NCI-H510A (cell line): ENCODE results near the gene CACUL1.
"Not testable (repeated sequence)": the region's sequence is repeated elsewhere in the genome, so short reads cannot be mapped to it uniquely, and the experiment has no call there.

Experiments
- DNase-seq: peaks from one replicate; lab custom pipeline; 2025; lab: John Stamatoyannopoulos, UW

CACUL1 gene

GRCh38 chr10:118768041-118768919, 13.5 kb upstream of the CACUL1 start:
- DNase-seq = no peak

GRCh38 chr10:118767297-118768040, 12.7 kb upstream of the CACUL1 start:
- no peak for DNase-seq

GRCh38 chr10:118764195-118764594, 9.4 kb upstream of the CACUL1 start:
- DNase-seq = no peak

GRCh38 chr10:118763202-118763988, 8.6 kb upstream of the CACUL1 start:
- peak; percentile 77 for DNase-seq

- no peak for DNase-seq
Measured at GRCh38 chr10:118760265-118760664, 5.5 kb upstream of the CACUL1 start.

GRCh38 chr10:118758449-118758848, 3.7 kb upstream of the CACUL1 start:
- no peak for DNase-seq

GRCh38 chr10:118754229-118754555, 578 bp downstream of the CACUL1 start:
- DNase-seq = no peak

- DNase-seq = no peak
Measured at GRCh38 chr10:118753331-118754228, 1.2 kb downstream of the CACUL1 start.

- no peak for DNase-seq
Measured at GRCh38 chr10:118752409-118752808, 2.4 kb downstream of the CACUL1 start.

GRCh38 chr10:118751265-118751664, 3.5 kb downstream of the CACUL1 start:
- no peak for DNase-seq

- DNase-seq = no peak
Measured at GRCh38 chr10:118748041-118748440, 6.7 kb downstream of the CACUL1 start.

- DNase-seq = no peak
Measured at GRCh38 chr10:118746246-118746645, 8.5 kb downstream of the CACUL1 start.

- no peak for DNase-seq
Measured at GRCh38 chr10:118745056-118745455, 9.7 kb downstream of the CACUL1 start.

- DNase-seq = not testable (repeated sequence)
Measured at GRCh38 chr10:118744346-118744918, 10.3 kb downstream of the CACUL1 start.

- DNase-seq = no peak
Measured at GRCh38 chr10:118742782-118743181, 12.0 kb downstream of the CACUL1 start.

GRCh38 chr10:118742032-118742431, 12.7 kb downstream of the CACUL1 start:
- DNase-seq = no peak

GRCh38 chr10:118738406-118738805, 16.4 kb downstream of the CACUL1 start:
- no peak for DNase-seq

- no peak for DNase-seq
Measured at GRCh38 chr10:118737603-118738302, 17.0 kb downstream of the CACUL1 start.

GRCh38 chr10:118735294-118735693, 19.5 kb downstream of the CACUL1 start:
- DNase-seq = no peak

- no peak for DNase-seq
Measured at GRCh38 chr10:118734475-118734874, 20.3 kb downstream of the CACUL1 start.
